ENCODE measurements around the gene SMARCC1.

DNA sequence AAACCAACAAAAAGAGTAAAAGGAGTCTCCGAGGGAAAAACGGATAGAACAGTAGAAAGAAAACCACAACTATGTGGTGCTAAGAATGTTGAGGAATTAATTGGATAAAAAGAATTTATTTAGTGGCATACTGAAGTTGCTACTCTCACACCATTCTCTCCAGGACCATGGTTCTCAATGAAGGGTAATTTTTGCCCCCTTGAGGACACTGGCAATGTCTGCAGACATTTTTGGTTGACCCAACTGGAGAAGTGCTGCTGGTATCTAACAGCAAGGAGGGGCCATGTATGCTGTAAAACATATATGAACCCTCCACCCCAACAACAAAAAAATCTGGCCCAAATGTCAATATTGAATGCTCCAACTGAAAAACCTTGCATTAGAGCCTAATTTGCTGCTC, 117.2 kb downstream of the SMARCC1 start:
- TF ChIP-seq, protein P1, sequence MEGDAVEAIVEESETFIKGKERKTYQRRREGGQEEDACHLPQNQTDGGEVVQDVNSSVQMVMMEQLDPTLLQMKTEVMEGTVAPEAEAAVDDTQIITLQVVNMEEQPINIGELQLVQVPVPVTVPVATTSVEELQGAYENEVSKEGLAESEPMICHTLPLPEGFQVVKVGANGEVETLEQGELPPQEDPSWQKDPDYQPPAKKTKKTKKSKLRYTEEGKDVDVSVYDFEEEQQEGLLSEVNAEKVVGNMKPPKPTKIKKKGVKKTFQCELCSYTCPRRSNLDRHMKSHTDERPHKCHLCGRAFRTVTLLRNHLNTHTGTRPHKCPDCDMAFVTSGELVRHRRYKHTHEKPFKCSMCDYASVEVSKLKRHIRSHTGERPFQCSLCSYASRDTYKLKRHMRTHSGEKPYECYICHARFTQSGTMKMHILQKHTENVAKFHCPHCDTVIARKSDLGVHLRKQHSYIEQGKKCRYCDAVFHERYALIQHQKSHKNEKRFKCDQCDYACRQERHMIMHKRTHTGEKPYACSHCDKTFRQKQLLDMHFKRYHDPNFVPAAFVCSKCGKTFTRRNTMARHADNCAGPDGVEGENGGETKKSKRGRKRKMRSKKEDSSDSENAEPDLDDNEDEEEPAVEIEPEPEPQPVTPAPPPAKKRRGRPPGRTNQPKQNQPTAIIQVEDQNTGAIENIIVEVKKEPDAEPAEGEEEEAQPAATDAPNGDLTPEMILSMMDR (IDR thresholded peaks at IDR 0.05), result no peak
- TF ChIP-seq, protein P2, sequence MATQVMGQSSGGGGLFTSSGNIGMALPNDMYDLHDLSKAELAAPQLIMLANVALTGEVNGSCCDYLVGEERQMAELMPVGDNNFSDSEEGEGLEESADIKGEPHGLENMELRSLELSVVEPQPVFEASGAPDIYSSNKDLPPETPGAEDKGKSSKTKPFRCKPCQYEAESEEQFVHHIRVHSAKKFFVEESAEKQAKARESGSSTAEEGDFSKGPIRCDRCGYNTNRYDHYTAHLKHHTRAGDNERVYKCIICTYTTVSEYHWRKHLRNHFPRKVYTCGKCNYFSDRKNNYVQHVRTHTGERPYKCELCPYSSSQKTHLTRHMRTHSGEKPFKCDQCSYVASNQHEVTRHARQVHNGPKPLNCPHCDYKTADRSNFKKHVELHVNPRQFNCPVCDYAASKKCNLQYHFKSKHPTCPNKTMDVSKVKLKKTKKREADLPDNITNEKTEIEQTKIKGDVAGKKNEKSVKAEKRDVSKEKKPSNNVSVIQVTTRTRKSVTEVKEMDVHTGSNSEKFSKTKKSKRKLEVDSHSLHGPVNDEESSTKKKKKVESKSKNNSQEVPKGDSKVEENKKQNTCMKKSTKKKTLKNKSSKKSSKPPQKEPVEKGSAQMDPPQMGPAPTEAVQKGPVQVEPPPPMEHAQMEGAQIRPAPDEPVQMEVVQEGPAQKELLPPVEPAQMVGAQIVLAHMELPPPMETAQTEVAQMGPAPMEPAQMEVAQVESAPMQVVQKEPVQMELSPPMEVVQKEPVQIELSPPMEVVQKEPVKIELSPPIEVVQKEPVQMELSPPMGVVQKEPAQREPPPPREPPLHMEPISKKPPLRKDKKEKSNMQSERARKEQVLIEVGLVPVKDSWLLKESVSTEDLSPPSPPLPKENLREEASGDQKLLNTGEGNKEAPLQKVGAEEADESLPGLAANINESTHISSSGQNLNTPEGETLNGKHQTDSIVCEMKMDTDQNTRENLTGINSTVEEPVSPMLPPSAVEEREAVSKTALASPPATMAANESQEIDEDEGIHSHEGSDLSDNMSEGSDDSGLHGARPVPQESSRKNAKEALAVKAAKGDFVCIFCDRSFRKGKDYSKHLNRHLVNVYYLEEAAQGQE (IDR thresholded peaks at IDR 0.05), result no peak
- TF ChIP-seq, protein P3, sequence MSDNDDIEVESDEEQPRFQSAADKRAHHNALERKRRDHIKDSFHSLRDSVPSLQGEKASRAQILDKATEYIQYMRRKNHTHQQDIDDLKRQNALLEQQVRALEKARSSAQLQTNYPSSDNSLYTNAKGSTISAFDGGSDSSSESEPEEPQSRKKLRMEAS (IDR thresholded peaks at IDR 0.05), result no peak
- TF ChIP-seq CEBPB (IDR thresholded peaks at IDR 0.05) (no peak), BHLHE40 (IDR thresholded peaks at IDR 0.05; ENCODE audit: low read depth, low read length) (no peak), PHF8 (IDR thresholded peaks at IDR 0.05; ENCODE audit: borderline replicate concordance, low read depth) (no peak), KDM1A (IDR thresholded peaks at IDR 0.05; ENCODE audit: low read depth) (no peak), POLR2A (IDR thresholded peaks at IDR 0.05; ENCODE audit: low read length) (no peak), ESRRA (IDR thresholded peaks at IDR 0.05; ENCODE audit: borderline replicate concordance, low read length) (no peak), EHF (CRISPR knock-in tag; IDR thresholded peaks at IDR 0.05) (no peak), JUN (IDR thresholded peaks at IDR 0.05) (no peak)
- TF ChIP-seq, protein P4, sequence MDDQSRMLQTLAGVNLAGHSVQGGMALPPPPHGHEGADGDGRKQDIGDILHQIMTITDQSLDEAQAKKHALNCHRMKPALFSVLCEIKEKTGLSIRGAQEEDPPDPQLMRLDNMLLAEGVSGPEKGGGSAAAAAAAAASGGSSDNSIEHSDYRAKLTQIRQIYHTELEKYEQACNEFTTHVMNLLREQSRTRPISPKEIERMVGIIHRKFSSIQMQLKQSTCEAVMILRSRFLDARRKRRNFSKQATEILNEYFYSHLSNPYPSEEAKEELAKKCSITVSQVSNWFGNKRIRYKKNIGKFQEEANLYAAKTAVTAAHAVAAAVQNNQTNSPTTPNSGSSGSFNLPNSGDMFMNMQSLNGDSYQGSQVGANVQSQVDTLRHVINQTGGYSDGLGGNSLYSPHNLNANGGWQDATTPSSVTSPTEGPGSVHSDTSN (IDR thresholded peaks at IDR 0.05), result no peak

Measured in A549 (cell line).